GM12878 (cell line): ENCODE data around the gene CALCA. TPM values are rescaled to one million over a fixed set of nuclear protein-coding genes. Genes with fewer than 3 reads are reported as not detected.

Experiments used
- ATAC-seq: fragments of 200-7000 bp; cut with Tn5 transposase; 3 replicates; pipeline ENCODE4 v1.9.1; 2020; ENCODE audit warnings: mild to moderate bottlenecking, moderate library complexity
- BruUV-seq: library from RNA; stranded (reverse); fragments of 400-500 nt; replicated peaks from 2 replicates; lab custom pipeline; 2021; lab: Mats Ljungman, UMichigan
- CTCF ChIA-PET: fragments of 300-600 bp; sonication (Branson Sonifier 250); formaldehyde crosslinking; extraction: SDS; loops from one replicate; lab custom pipeline; 2021; ENCODE audit warnings: inconsistent platforms; lab: Yijun Ruan, JAX
- POLR2A ChIA-PET: fragments of 350-600 bp; formaldehyde crosslinking; extraction: SDS; loops from one replicate; lab custom pipeline; 2021; ENCODE audit warnings: inconsistent platforms; lab: Charles Lee
- RAD21 ChIA-PET: fragments of 300-600 bp; sonication (Branson Sonifier 250); formaldehyde crosslinking; loops from one replicate; lab custom pipeline; 2023; ENCODE audit warnings: antibody characterized with exemption; ENCODE audit not compliant: unreplicated experiment; lab: Charles Lee
- SMC1A ChIA-PET: fragments of 300-600 bp; sonication (Branson Sonifier 250); formaldehyde crosslinking; loops from one replicate; lab custom pipeline; 2023; ENCODE audit not compliant: unreplicated experiment, uncharacterized antibody; lab: Charles Lee
- DNase-seq: peaks from one replicate; pipeline ENCODE4 v3.0.0-alpha.2; 2011; ENCODE audit warnings: low read depth, low spot score
- FAIRE-seq: peaks from 3 replicates; lab custom pipeline; 2011; peaks lifted over from hg19 to GRCh38; lab: Jason Lieb, UNC
- H2AFZ ChIP-seq: 2 replicates; pipeline ENCODE4 v1.6.0; 2011; ENCODE audit warnings: low read depth, low read length, control low read depth; ENCODE audit not compliant: control insufficient read depth
- H3K27ac ChIP-seq: 2 replicates; pipeline ENCODE4 v1.5.1; 2011; ENCODE audit warnings: control low read depth; ENCODE audit not compliant: control insufficient read depth, insufficient read depth
- H3K27me3 ChIP-seq, 2 experiments: replicated peaks in 1 of 2; 2 replicates each; pipeline versions ENCODE4 v1.6.0 to v1.6.1; 2011; ENCODE audit warnings: low read length in 1 of 2; ENCODE audit not compliant: control insufficient read depth in 2 of 2, insufficient read depth in 2 of 2
- H3K36me3 ChIP-seq, 2 experiments: 2 replicates each; pipeline ENCODE4 v1.5.1; 2011; ENCODE audit warnings: low read length in 1 of 2; ENCODE audit not compliant: control insufficient read depth in 2 of 2, insufficient read depth in 2 of 2
- H3K4me1 ChIP-seq: 2 replicates; pipeline ENCODE4 v1.6.1; 2011; ENCODE audit warnings: mild to moderate bottlenecking, low read length, moderate library complexity, mixed read lengths; ENCODE audit not compliant: control insufficient read depth, insufficient read depth
- H3K4me2 ChIP-seq: 2 replicates; pipeline ENCODE4 v1.6.0; 2011; ENCODE audit warnings: control low read depth; ENCODE audit not compliant: control insufficient read depth, insufficient read depth
- H3K4me3 ChIP-seq: fragments of 200-600 bp; sonication (generic); 2 replicates; pipeline ENCODE4 v1.5.1; 2016
- H3K79me2 ChIP-seq: 2 replicates; pipeline ENCODE4 v1.6.0; 2011; ENCODE audit warnings: low read length; ENCODE audit not compliant: control insufficient read depth, insufficient read depth
- H3K9ac ChIP-seq: 2 replicates; pipeline ENCODE4 v1.8.0; 2011; ENCODE audit warnings: low read length, control low read depth, mixed read lengths; ENCODE audit not compliant: control insufficient read depth, insufficient read depth
- H3K9me3 ChIP-seq: replicated peaks from 3 replicates; pipeline ENCODE4 v1.5.1; 2011; ENCODE audit warnings: mild to moderate bottlenecking, low read length; ENCODE audit not compliant: control insufficient read depth, insufficient read depth
- H4K20me1 ChIP-seq: 2 replicates; pipeline ENCODE4 v1.6.0; 2011; ENCODE audit not compliant: control insufficient read depth, insufficient read depth
- MXI1 ChIP-seq: fragments of 150-350 bp; IDR thresholded peaks from 2 replicates; pipeline ENCODE4 v1.6.1; 2011; ENCODE audit warnings: low read depth, mild to moderate bottlenecking, inconsistent platforms, low read length, improper control_type of control experiment
- WGBS: methylation state at CpG from one replicate; pipeline ENCODE4 v1.1.6; 2016; ENCODE audit warnings: low lambda C conversion rate; ENCODE audit not compliant: insufficient replicate concordance, insufficient coverage; ENCODE audit errors: missing lambda C conversion rate; 5-methylcytosine and 5-hydroxymethylcytosine counted together
- in situ Hi-C: fragments of 300-500 bp; cut with MboI; formaldehyde crosslinking; loops from 9 replicates; pipeline ENCODE4 v1.14.3; 2018; ENCODE audit warnings: mixed read lengths
- intact Hi-C: fragments of 100-400 bp; cut with micrococcal nuclease; formaldehyde crosslinking; loops from one replicate; pipeline ENCODE4 v1.14.2; 2022; ENCODE audit not compliant: unreplicated experiment
- polyA plus RNA-seq, 11 experiments: library from polyadenylated mRNA; depleted of rRNA in 4 of 11; unstranded in 6 of 11; stranded (reverse) in 5 of 11; fragments of >200 nt; fragmentation: Nextera tagmentation in 4 of 11; fragmentation: Illumina TruSeq in 1 of 11; extraction: Ambion mirVana in 4 of 11; extraction: Trizol in 1 of 11; gene quantifications; 1 replicate in 1 of 11; 2 replicates in 10 of 11; pipeline versions ENCODE4 v1.2.1 to v1.2.3, GENCODE V29; 2011 to 2016; ENCODE audit warnings: inconsistent platforms in 2 of 11, missing spikeins in 2 of 11, low read depth in 1 of 11
- total RNA-seq, 4 experiments: library from RNA; depleted of rRNA in 3 of 4; stranded (reverse); fragments of >200 nt in 3 of 4; fragmentation: Illumina TruSeq in 1 of 4; extraction: Trizol in 1 of 4; gene quantifications; 2 replicates each; pipeline versions ENCODE4 v1.2.1 to v1.2.3, GENCODE V29; 2013 to 2021

The CALCA gene
- total and polyA plus RNA-seq, 10 of the 15 experiments (the other 5 are each of a cell fraction or from before 2014, with no cell fraction given): not detected

GRCh38 chr11:14924318-14924717 lies 47.8 kb downstream of the CALCA start:
- CTCF ChIA-PET: no interaction called here
- Histone ChIP-seq H3K4me3 (no peak overlapping the region), H3K27ac (no peak overlapping the region), H3K9me3 (no peaks in the 10 kb centered on the region), H3K27me3 (peaks cover 0 to 2% of the 10 kb centered on the region in 2 experiments; a peak in 1 of 4 replicates), H3K9ac (no peak overlapping the region), H3K79me2 (no peaks in the 10 kb centered on the region), H4K20me1 (no peaks in the 10 kb centered on the region), H3K4me2 (no peak overlapping the region), H3K4me1 (no peaks in the 10 kb centered on the region), H2AFZ (no peak overlapping the region), H3K36me3 (no peaks in the 10 kb centered on the region)
- no peak for ATAC-seq
- in situ Hi-C loops (no loop called here), intact Hi-C loops (no loop called here)
- BruUV-seq: no TSS peak
- POLR2A ChIA-PET: no interaction called here
- no peak for DNase-seq
- no peak for FAIRE-seq
- no peak for TF ChIP-seq MXI1
- SMC1A ChIA-PET: no interaction called here
- RAD21 ChIA-PET: no interaction called here
- WGBS: 26% methylated on average over 3 of the region's 3 CpGs

Other genes with a start within 250 kb of the CALCA start
- 7.0 and 8.9 TPM in 2 replicates for gene CYP2R1, start 80.1 kb downstream of the CALCA start, total RNA-seq (2014; rRNA removed)
- gene CYP2R1, start 80.1 kb downstream of the CALCA start, total RNA-seq (2014; rRNA removed; fragmentation: Illumina TruSeq; extraction: Trizol): 9.0 and 9.3 TPM in 2 replicates
- gene CYP2R1, start 80.1 kb downstream of the CALCA start, total RNA-seq (2021): 4.7 and 5.7 TPM in 2 replicates
- gene CYP2R1, start 80.1 kb downstream of the CALCA start, polyA plus RNA-seq (2011; rRNA removed): 0.36 and 0.52 TPM in 2 replicates
- gene CYP2R1, start 80.1 kb downstream of the CALCA start, polyA plus RNA-seq (2014; fragmentation: Illumina TruSeq; extraction: Trizol): 7.9 and 16.8 TPM in 2 replicates
- gene CYP2R1, start 80.1 kb downstream of the CALCA start, polyA plus RNA-seq (2014; fragmentation: Nextera tagmentation; extraction: Ambion mirVana): 1 to 10 TPM; 4.9 to 9.0 TPM
- gene CYP2R1, start 80.1 kb downstream of the CALCA start, polyA plus RNA-seq (2014; rRNA removed): 9.6 and 10.3 TPM in 2 replicates
- 1 to 10 TPM; 5.1 to 5.6 TPM for gene CYP2R1, start 80.1 kb downstream of the CALCA start, polyA plus RNA-seq (2016; fragmentation: Nextera tagmentation; extraction: Ambion mirVana)
- gene CALCB, start 101.2 kb upstream of the CALCA start, total RNA-seq (2014; rRNA removed): 0.22 and 0.23 TPM in 2 replicates
- gene CALCB, start 101.2 kb upstream of the CALCA start, total RNA-seq (2014; rRNA removed; fragmentation: Illumina TruSeq; extraction: Trizol): 0.05 and 0.09 TPM in 2 replicates
- gene CALCB, start 101.2 kb upstream of the CALCA start, total RNA-seq (2021): 0.28 TPM in 1 of 2 replicates, not detected in the other
- not detected in 2 replicates for gene CALCB, start 101.2 kb upstream of the CALCA start, polyA plus RNA-seq (2011; rRNA removed)
- 0.09 TPM in 1 of 2 replicates, not detected in the other for gene CALCB, start 101.2 kb upstream of the CALCA start, polyA plus RNA-seq (2014; fragmentation: Illumina TruSeq; extraction: Trizol)
- gene CALCB, start 101.2 kb upstream of the CALCA start, polyA plus RNA-seq (2014; fragmentation: Nextera tagmentation; extraction: Ambion mirVana): not detected
- gene CALCB, start 101.2 kb upstream of the CALCA start, polyA plus RNA-seq (2014; rRNA removed): 0.05 and 0.19 TPM in 2 replicates
- under 1 TPM; 0.10 to 0.12 TPM for gene CALCB, start 101.2 kb upstream of the CALCA start, polyA plus RNA-seq (2016; fragmentation: Nextera tagmentation; extraction: Ambion mirVana)
- not detected in 2 replicates for gene INSC, start 142.6 kb upstream of the CALCA start, total RNA-seq (2014; rRNA removed)
- gene INSC, start 142.6 kb upstream of the CALCA start, total RNA-seq (2014; rRNA removed; fragmentation: Illumina TruSeq; extraction: Trizol): not detected in 2 replicates
- not detected in 2 replicates for gene INSC, start 142.6 kb upstream of the CALCA start, total RNA-seq (2021)
- gene INSC, start 142.6 kb upstream of the CALCA start, polyA plus RNA-seq (2011; rRNA removed): 0.33 and 0.43 TPM in 2 replicates
- not detected in 2 replicates for gene INSC, start 142.6 kb upstream of the CALCA start, polyA plus RNA-seq (2014; fragmentation: Illumina TruSeq; extraction: Trizol)
- gene INSC, start 142.6 kb upstream of the CALCA start, polyA plus RNA-seq (2014; fragmentation: Nextera tagmentation; extraction: Ambion mirVana): not detected
- gene INSC, start 142.6 kb upstream of the CALCA start, polyA plus RNA-seq (2014; rRNA removed): 0.13 TPM in 1 of 2 replicates, not detected in the other
- not detected for gene INSC, start 142.6 kb upstream of the CALCA start, polyA plus RNA-seq (2016; fragmentation: Nextera tagmentation; extraction: Ambion mirVana)